ENCODE measurements around the gene CAPN5.

GRCh38 chr11:77059806-77060205 lies 7.0 kb upstream of the CAPN5 start:
- TF ChIP-seq CTCF (IDR thresholded peaks at IDR 0.05) (no peak), POLR2A (IDR thresholded peaks at IDR 0.05) (no peak)
